ENCODE data around the gene LRRC18. TPM values are rescaled to one million over a fixed set of nuclear protein-coding genes. Genes with fewer than 3 reads are reported as not detected.

LRRC18 gene
- total and polyA plus RNA-seq, 3 experiments from 2014 or later: not detected

DNA sequence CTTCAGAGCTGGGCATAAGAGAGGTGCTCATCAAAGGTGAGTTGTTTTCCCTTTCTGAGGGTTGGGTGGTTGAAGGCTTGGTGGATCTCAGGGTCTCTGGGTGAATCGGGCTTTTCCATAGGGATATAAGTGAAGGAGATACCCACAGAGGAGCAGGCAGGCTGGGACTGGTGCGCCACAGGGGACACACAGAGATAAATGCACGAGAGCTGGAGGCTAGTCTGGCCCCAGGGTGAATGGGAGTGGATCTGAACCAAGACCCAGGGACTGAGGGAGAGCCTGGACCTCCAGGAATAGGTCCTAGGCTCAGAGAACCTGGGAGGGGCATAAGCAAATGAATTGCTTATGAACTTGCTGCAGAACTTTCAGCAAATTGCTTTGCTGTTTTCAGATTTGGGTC lies 61.5 kb downstream of the LRRC18 start:
- POLR2A ChIA-PET: no interaction called here

GRCh38 chr10:48872234-48872633 lies 67.4 kb downstream of the LRRC18 start:
- no peak overlapping the region for H3K4me3 Mint-ChIP-seq
- H3K9me3 Mint-ChIP-seq: peaks cover 0 to 2% (median 0%) of the 10 kb centered on the region in 5 donors
- H3K27ac Mint-ChIP-seq: no peak overlapping the region
- no peaks in the 10 kb centered on the region for H3K4me1 Mint-ChIP-seq
- no peaks in the 10 kb centered on the region for H3K36me3 Mint-ChIP-seq
- POLR2A ChIA-PET: no interaction called here
- CTCF ChIA-PET: no interaction called here
- Histone ChIP-seq H3K36me3 (ENCODE audit: insufficient read depth, low read length) (no peaks in the 10 kb centered on the region), H3K4me1 (ENCODE audit: insufficient read depth, low read length) (no peaks in the 10 kb centered on the region), H3K27ac (ENCODE audit: low read depth, low read length) (no peak overlapping the region), H3K9me3 (ENCODE audit: low read length) (no peaks in the 10 kb centered on the region), H3K4me3 (ENCODE audit: low read length) (no peak overlapping the region), H3K27me3 (ENCODE audit: insufficient read depth, low read length, poor library complexity, severe bottlenecking) (no peaks in the 10 kb centered on the region)
- peaks cover 8% of the 10 kb centered on the region in 2 donors for H3K27me3 Mint-ChIP-seq
- DNase-seq: no peak

More for the DNA sequence above, 61.5 kb downstream of the LRRC18 start:
- CTCF ChIA-PET: no interaction called here
- Histone ChIP-seq H3K36me3 (ENCODE audit: insufficient read depth, low read length) (no peaks in the 10 kb centered on the region), H3K27ac (ENCODE audit: low read depth, low read length) (no peak overlapping the region), H3K27me3 (ENCODE audit: insufficient read depth, low read length, poor library complexity, severe bottlenecking) (no peaks in the 10 kb centered on the region), H3K4me1 (ENCODE audit: insufficient read depth, low read length) (no peaks in the 10 kb centered on the region), H3K4me3 (ENCODE audit: low read length) (no peak overlapping the region), H3K9me3 (ENCODE audit: low read length) (no peaks in the 10 kb centered on the region)
- Mint-ChIP-seq H3K4me1 (no peaks in the 10 kb centered on the region), H3K4me3 (no peak overlapping the region), H3K9me3 (peaks cover 0 to 2% (median 0%) of the 10 kb centered on the region in 5 donors), H3K27me3 (peaks cover 3% of the 10 kb centered on the region in 2 donors), H3K27ac (no peak overlapping the region), H3K36me3 (no peaks in the 10 kb centered on the region)
- DNase-seq: no peak

Other genes starting within 250 kb of the LRRC18 start
- under 1 TPM; 0.07 to 0.09 TPM for gene VSTM4, start 175.7 kb upstream of the LRRC18 start, total RNA-seq
- gene VSTM4, start 175.7 kb upstream of the LRRC18 start, polyA plus RNA-seq: not detected
- not detected for gene FAM170B, start 194.2 kb upstream of the LRRC18 start, total RNA-seq
- not detected for gene FAM170B, start 194.2 kb upstream of the LRRC18 start, polyA plus RNA-seq
- gene TMEM273, start 248.6 kb upstream of the LRRC18 start, total RNA-seq: 10 to 100 TPM; 58.0 to 60.2 TPM
- gene TMEM273, start 248.6 kb upstream of the LRRC18 start, polyA plus RNA-seq: 51.7 TPM

Measured in CD8-positive, alpha-beta memory T cell (primary cell).